DOHH2 (cell line): ENCODE measurements around the gene LRRC63.

Experiments used
- CTCF ChIP-seq: fragments of 200-600 bp; sonication (generic); IDR thresholded peaks from one replicate; pipeline ENCODE4 v1.5.1; 2014; ENCODE audit warnings: antibody characterized with exemption, mild to moderate bottlenecking, low read depth, low read length; ENCODE audit not compliant: poor library complexity, severe bottlenecking
- EZH2phosphoT487 ChIP-seq: fragments of 200-600 bp; sonication (generic); IDR thresholded peaks from 2 replicates; pipeline ENCODE4 v1.6.1; 2017; ENCODE audit warnings: borderline replicate concordance, mild to moderate bottlenecking, antibody characterized with exemption, low read length, moderate library complexity, mixed read lengths

- TF ChIP-seq CTCF (no peak), EZH2phosphoT487 (no peak)
Measured at GRCh38 chr13:46165485-46166223, 46.1 kb upstream of the LRRC63 start.
